HEK293 (cell line): Measurements from ENCODE around the gene ZBTB20.

Experiments used
- ZNF133 ChIP-seq: fragments of 450-650 bp; formaldehyde crosslinking; IDR thresholded peaks from 2 replicates; pipeline ENCODE4 v1.5.1; 2016; ENCODE audit warnings: missing biosample characterization, missing genetic modification characterization
- ZNF19 ChIP-seq: fragments of 450-650 bp; formaldehyde crosslinking; IDR thresholded peaks from 2 replicates; pipeline ENCODE4; 2016; ENCODE audit warnings: missing biosample characterization, missing genetic modification characterization, low read depth
- ZNF24 ChIP-seq: fragments of 450-650 bp; formaldehyde crosslinking; IDR thresholded peaks from 2 replicates; pipeline ENCODE4 v1.5.1; 2016; ENCODE audit warnings: missing biosample characterization, missing genetic modification characterization
- ZNF350 ChIP-seq: fragments of 450-650 bp; formaldehyde crosslinking; IDR thresholded peaks from 2 replicates; pipeline ENCODE4 v1.5.0; 2017; ENCODE audit warnings: missing biosample characterization, mild to moderate bottlenecking, missing genetic modification characterization
- ZNF366 ChIP-seq: fragments of 450-650 bp; formaldehyde crosslinking; conservative IDR thresholded peaks from 2 replicates; pipeline ENCODE4 v1.5.1; 2016; ENCODE audit warnings: missing biosample characterization, missing genetic modification characterization
- ZNF416 ChIP-seq: fragments of 450-650 bp; formaldehyde crosslinking; IDR thresholded peaks from 2 replicates; pipeline ENCODE4 v1.5.1; 2016; ENCODE audit warnings: missing biosample characterization, missing genetic modification characterization
- ZNF558 ChIP-seq: fragments of 450-650 bp; formaldehyde crosslinking; IDR thresholded peaks from 2 replicates; pipeline ENCODE4 v1.5.1; 2016; ENCODE audit warnings: missing biosample characterization, missing genetic modification characterization
- ZNF623 ChIP-seq: fragments of 450-650 bp; formaldehyde crosslinking; IDR thresholded peaks from 2 replicates; pipeline ENCODE4 v1.5.1; 2016; ENCODE audit warnings: missing biosample characterization, missing genetic modification characterization
- ZNF670 ChIP-seq: fragments of 450-650 bp; formaldehyde crosslinking; IDR thresholded peaks from 2 replicates; pipeline ENCODE4 v1.5.1; 2016; ENCODE audit warnings: missing biosample characterization, missing genetic modification characterization, low read depth
- ZNF791 ChIP-seq: fragments of 450-650 bp; formaldehyde crosslinking; IDR thresholded peaks from 2 replicates; pipeline ENCODE4 v1.5.1; 2016; ENCODE audit warnings: missing biosample characterization, missing genetic modification characterization
- TF ChIP-seq, protein P1 (sequence below): fragments of 450-650 bp; formaldehyde crosslinking; IDR thresholded peaks from 2 replicates; pipeline ENCODE4 v1.5.1; 2016; ENCODE audit warnings: missing biosample characterization, missing genetic modification characterization
- TF ChIP-seq, protein P2 (sequence below): fragments of 450-650 bp; formaldehyde crosslinking; IDR thresholded peaks from 2 replicates; pipeline ENCODE4 v1.5.1; 2016; ENCODE audit warnings: missing biosample characterization, missing genetic modification characterization
- TF ChIP-seq, protein P3 (sequence below): fragments of 450-650 bp; formaldehyde crosslinking; IDR thresholded peaks from 2 replicates; pipeline ENCODE4 v1.5.1; 2017; ENCODE audit warnings: missing biosample characterization, missing genetic modification characterization
- TF ChIP-seq, protein P4 (sequence below): fragments of 450-650 bp; formaldehyde crosslinking; IDR thresholded peaks from 2 replicates; pipeline ENCODE4 v1.5.1; 2017; ENCODE audit warnings: missing biosample characterization, missing genetic modification characterization

DNA sequence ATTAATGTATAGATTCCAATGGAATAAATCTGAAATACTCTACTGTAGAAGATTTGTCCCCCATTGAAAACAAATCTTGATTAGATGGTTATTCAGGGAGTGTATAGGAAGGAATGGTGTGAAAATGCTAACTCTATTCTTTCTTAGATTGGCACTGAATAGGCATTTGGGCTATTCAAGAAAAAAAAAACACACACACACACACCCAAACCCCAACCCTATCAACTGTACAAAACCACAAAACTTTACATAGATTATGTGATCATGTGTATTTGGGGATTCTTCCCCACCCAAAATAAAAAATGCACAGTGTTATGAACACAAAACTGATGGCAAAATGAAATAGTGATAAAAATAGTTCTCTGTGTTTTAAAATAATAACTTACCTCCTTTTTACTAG, 791.4 kb downstream of the ZBTB20 start:
- TF ChIP-seq ZNF558 (tag by site-specific recombination) (no peak), ZNF791 (tag by site-specific recombination) (no peak), ZNF416 (tag by site-specific recombination) (no peak), ZNF623 (no peak), ZNF24 (tag by site-specific recombination) (no peak), ZNF670 (tag by site-specific recombination) (no peak), ZNF19 (no peak), ZNF133 (tag by site-specific recombination) (no peak), ZNF350 (tag by site-specific recombination) (no peak), ZNF366 (tag by site-specific recombination) (no peak)
- TF ChIP-seq, protein P1, sequence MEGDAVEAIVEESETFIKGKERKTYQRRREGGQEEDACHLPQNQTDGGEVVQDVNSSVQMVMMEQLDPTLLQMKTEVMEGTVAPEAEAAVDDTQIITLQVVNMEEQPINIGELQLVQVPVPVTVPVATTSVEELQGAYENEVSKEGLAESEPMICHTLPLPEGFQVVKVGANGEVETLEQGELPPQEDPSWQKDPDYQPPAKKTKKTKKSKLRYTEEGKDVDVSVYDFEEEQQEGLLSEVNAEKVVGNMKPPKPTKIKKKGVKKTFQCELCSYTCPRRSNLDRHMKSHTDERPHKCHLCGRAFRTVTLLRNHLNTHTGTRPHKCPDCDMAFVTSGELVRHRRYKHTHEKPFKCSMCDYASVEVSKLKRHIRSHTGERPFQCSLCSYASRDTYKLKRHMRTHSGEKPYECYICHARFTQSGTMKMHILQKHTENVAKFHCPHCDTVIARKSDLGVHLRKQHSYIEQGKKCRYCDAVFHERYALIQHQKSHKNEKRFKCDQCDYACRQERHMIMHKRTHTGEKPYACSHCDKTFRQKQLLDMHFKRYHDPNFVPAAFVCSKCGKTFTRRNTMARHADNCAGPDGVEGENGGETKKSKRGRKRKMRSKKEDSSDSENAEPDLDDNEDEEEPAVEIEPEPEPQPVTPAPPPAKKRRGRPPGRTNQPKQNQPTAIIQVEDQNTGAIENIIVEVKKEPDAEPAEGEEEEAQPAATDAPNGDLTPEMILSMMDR, result no peak
- TF ChIP-seq, protein P2, sequence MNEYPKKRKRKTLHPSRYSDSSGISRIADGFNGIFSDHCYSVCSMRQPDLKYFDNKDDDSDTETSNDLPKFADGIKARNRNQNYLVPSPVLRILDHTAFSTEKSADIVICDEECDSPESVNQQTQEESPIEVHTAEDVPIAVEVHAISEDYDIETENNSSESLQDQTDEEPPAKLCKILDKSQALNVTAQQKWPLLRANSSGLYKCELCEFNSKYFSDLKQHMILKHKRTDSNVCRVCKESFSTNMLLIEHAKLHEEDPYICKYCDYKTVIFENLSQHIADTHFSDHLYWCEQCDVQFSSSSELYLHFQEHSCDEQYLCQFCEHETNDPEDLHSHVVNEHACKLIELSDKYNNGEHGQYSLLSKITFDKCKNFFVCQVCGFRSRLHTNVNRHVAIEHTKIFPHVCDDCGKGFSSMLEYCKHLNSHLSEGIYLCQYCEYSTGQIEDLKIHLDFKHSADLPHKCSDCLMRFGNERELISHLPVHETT (tag by site-specific recombination), result no peak
- TF ChIP-seq, protein P3, sequence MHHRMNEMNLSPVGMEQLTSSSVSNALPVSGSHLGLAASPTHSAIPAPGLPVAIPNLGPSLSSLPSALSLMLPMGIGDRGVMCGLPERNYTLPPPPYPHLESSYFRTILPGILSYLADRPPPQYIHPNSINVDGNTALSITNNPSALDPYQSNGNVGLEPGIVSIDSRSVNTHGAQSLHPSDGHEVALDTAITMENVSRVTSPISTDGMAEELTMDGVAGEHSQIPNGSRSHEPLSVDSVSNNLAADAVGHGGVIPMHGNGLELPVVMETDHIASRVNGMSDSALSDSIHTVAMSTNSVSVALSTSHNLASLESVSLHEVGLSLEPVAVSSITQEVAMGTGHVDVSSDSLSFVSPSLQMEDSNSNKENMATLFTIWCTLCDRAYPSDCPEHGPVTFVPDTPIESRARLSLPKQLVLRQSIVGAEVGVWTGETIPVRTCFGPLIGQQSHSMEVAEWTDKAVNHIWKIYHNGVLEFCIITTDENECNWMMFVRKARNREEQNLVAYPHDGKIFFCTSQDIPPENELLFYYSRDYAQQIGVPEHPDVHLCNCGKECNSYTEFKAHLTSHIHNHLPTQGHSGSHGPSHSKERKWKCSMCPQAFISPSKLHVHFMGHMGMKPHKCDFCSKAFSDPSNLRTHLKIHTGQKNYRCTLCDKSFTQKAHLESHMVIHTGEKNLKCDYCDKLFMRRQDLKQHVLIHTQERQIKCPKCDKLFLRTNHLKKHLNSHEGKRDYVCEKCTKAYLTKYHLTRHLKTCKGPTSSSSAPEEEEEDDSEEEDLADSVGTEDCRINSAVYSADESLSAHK (tag by site-specific recombination), result no peak
- TF ChIP-seq, protein P4, sequence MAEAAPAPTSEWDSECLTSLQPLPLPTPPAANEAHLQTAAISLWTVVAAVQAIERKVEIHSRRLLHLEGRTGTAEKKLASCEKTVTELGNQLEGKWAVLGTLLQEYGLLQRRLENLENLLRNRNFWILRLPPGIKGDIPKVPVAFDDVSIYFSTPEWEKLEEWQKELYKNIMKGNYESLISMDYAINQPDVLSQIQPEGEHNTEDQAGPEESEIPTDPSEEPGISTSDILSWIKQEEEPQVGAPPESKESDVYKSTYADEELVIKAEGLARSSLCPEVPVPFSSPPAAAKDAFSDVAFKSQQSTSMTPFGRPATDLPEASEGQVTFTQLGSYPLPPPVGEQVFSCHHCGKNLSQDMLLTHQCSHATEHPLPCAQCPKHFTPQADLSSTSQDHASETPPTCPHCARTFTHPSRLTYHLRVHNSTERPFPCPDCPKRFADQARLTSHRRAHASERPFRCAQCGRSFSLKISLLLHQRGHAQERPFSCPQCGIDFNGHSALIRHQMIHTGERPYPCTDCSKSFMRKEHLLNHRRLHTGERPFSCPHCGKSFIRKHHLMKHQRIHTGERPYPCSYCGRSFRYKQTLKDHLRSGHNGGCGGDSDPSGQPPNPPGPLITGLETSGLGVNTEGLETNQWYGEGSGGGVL (tag by site-specific recombination), result no peak
